Osteocyte (in vitro differentiated cells): ENCODE data around the gene SLC48A1. TPM values are rescaled to one million over a fixed set of nuclear protein-coding genes. Genes with fewer than 3 reads are reported as not detected.

ENCODE experiments used
- DNase-seq: peaks from one replicate; pipeline ENCODE4 v3.0.0; 2021; ENCODE audit warnings: mixed read lengths; ENCODE audit not compliant: unreplicated experiment; ENCODE audit errors: extremely low spot score
- H3K27ac Mint-ChIP-seq: one replicate; pipeline ENCODE4 v1.8.0; 2021; ENCODE audit warnings: mild to moderate bottlenecking, mixed read lengths; ENCODE audit not compliant: unreplicated experiment
- H3K27me3 Mint-ChIP-seq: one replicate; pipeline ENCODE4 v1.8.0; 2021; ENCODE audit warnings: mixed read lengths; ENCODE audit not compliant: unreplicated experiment
- H3K36me3 Mint-ChIP-seq: one replicate; pipeline ENCODE4 v1.8.0; 2021; ENCODE audit warnings: mixed read lengths; ENCODE audit not compliant: unreplicated experiment
- H3K4me1 Mint-ChIP-seq: one replicate; pipeline ENCODE4 v1.8.0; 2021; ENCODE audit warnings: mixed read lengths; ENCODE audit not compliant: unreplicated experiment
- H3K4me3 Mint-ChIP-seq: one replicate; pipeline ENCODE4 v1.8.0; 2021; ENCODE audit warnings: mild to moderate bottlenecking, moderate library complexity, mixed read lengths; ENCODE audit not compliant: unreplicated experiment
- H3K9me3 Mint-ChIP-seq: one replicate; pipeline ENCODE4 v1.8.0; 2021; ENCODE audit warnings: mixed read lengths; ENCODE audit not compliant: unreplicated experiment
- CTCF ChIP-seq: fragments of 200-600 bp; sonication (generic); IDR thresholded peaks from 2 replicates; pipeline ENCODE4 v1.5.0; 2021; ENCODE audit warnings: antibody characterized with exemption, mild to moderate bottlenecking, moderate library complexity
- total RNA-seq: library from RNA; stranded (reverse); gene quantifications from 2 replicates; pipeline ENCODE4 v1.2.1, GENCODE V29; 2021

SLC48A1 gene
- total RNA-seq, 1 donor from 2014 or later = 21.2 TPM

GRCh38 chr12:47793015-47793681, 20.1 kb downstream of the SLC48A1 start:
- TF ChIP-seq CTCF = no peak
- H3K4me1 Mint-ChIP-seq = no peaks in the 10 kb centered on the region
- no peak for DNase-seq
- H3K9me3 Mint-ChIP-seq = no peaks in the 10 kb centered on the region
- H3K36me3 Mint-ChIP-seq = peaks cover 44% of the 10 kb centered on the region
- H3K4me3 Mint-ChIP-seq = no peak overlapping the region
- no peaks in the 10 kb centered on the region for H3K27me3 Mint-ChIP-seq
- H3K27ac Mint-ChIP-seq = no peak overlapping the region

- Mint-ChIP-seq H3K36me3 (peaks cover 32% of the 10 kb centered on the region), H3K27me3 (no peaks in the 10 kb centered on the region), H3K4me3 (no peak overlapping the region), H3K27ac (no peak overlapping the region), H3K4me1 (peaks cover 3% of the 10 kb centered on the region), H3K9me3 (no peaks in the 10 kb centered on the region)
- no peak for TF ChIP-seq CTCF
- no peak for DNase-seq
Observed at GRCh38 chr12:47794679-47795078, 21.6 kb downstream of the SLC48A1 start.

- Mint-ChIP-seq H3K4me3 (no peak overlapping the region), H3K36me3 (peaks cover 31% of the 10 kb centered on the region)
- no peak for TF ChIP-seq CTCF
Observed at GRCh38 chr12:47795121-47795813, 22.2 kb downstream of the SLC48A1 start.

GRCh38 chr12:47795814-47796411, 22.9 kb downstream of the SLC48A1 start:
- no peak overlapping the region for H3K27ac Mint-ChIP-seq
- no peaks in the 10 kb centered on the region for H3K9me3 Mint-ChIP-seq
- peaks cover 15% of the 10 kb centered on the region for H3K4me1 Mint-ChIP-seq
- no peak for TF ChIP-seq CTCF
- H3K36me3 Mint-ChIP-seq = peaks cover 26% of the 10 kb centered on the region
- H3K4me3 Mint-ChIP-seq = no peak overlapping the region
- no peak for DNase-seq
- H3K27me3 Mint-ChIP-seq = no peaks in the 10 kb centered on the region

More at GRCh38 chr12:47795121-47795813, 22.2 kb downstream of the SLC48A1 start:
- DNase-seq = no peak
- Mint-ChIP-seq H3K9me3 (no peaks in the 10 kb centered on the region), H3K4me1 (peaks cover 9% of the 10 kb centered on the region), H3K27ac (no peak overlapping the region), H3K27me3 (no peaks in the 10 kb centered on the region)

GRCh38 chr12:47797441-47797840, 24.4 kb downstream of the SLC48A1 start:
- no peak overlapping the region for H3K27ac Mint-ChIP-seq
- TF ChIP-seq CTCF = peak; percentile 42
- H3K36me3 Mint-ChIP-seq = peaks cover 17% of the 10 kb centered on the region
- no peaks in the 10 kb centered on the region for H3K9me3 Mint-ChIP-seq
- H3K4me1 Mint-ChIP-seq = peaks cover 28% of the 10 kb centered on the region
- DNase-seq = no peak
- no peaks in the 10 kb centered on the region for H3K27me3 Mint-ChIP-seq
- no peak overlapping the region for H3K4me3 Mint-ChIP-seq
